ENCODE results near the gene CCDC88A. TPM values are rescaled to one million over a fixed set of nuclear protein-coding genes. Genes with fewer than 3 reads are reported as not detected.

Gene CCDC88A
- total RNA-seq, 1 experiment from 2014 or later: 26.4 TPM

DNA sequence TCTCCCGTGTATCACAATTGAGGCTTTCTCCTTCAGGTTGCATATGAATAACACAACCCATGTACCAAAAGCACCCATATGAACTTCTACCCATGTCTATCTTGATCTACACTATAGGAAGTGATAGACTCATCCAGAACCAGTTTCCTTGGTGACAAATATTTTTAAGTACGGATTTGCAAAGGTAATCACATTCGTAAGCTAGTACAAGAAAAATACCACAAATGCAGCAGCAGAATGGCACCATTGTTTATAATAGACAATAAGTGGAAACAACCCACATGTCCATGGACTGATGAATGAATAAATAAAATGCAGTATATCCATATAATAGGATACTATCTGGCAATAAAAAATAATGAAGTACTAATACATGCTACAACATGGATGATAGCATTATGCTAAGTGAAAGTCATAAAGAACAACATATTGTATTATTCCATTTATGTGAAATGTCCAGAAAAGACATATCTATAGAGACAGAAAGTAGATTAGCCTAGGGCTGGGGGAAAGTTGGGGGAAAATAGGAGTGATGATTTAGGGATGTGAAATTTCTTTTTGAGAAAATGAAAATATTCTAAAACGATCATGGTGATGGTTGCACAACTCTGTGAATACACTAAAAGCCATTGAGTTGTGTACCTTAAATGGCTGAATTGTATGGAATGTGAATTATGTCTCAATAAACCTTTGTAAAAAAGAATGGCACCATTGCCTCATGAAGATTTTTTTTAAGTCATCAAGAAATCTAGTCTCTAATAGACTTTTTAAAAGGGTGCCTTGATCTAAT, 3.4 kb upstream of the CCDC88A start:
- no peak for DNase-seq (ENCODE audit: low read depth)

DNA sequence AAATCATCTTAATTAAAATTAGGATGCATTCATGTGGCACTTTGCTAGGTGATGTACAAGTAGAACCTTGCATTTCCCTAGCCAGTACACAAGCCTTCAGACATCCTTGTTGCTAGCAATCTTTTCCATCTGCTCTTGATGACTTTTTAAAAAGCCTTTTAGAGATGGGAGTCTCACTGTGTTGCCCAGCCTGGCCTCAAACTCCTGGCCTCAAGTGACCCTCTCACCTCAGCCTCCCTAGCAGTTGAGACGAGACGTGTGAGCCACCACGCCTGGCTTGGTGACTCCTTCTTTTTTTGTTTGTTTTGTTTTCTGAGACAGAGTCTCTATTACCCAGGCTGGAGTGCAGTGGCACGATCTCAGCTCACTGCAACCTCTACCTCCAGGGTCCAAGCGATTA, 1.7 kb upstream of the CCDC88A start:
- DNase-seq (ENCODE audit: low read depth): no peak

DNA sequence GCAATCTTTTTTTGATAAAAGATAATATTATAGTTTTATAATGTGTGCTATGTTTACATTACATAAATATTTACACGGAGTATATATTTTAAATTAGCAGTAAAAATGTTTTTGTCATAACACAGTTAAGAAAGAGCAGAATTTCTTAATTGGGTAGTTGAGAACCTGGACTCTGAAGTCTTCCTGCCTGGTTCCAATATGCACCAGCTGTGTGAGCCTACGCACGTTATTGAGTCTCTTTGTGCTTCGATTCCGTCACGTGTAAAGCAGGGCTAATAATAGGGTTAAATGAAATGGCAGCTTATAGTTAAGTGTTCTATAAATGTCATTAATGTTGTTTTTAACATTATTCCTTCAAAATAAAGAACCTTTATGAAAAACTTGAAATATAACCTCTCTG, 1.2 kb upstream of the CCDC88A start:
- DNase-seq (ENCODE audit: low read depth): no peak

GRCh38 chr2:55420439-55420725, 726 bp upstream of the CCDC88A start:
- no peak for DNase-seq (ENCODE audit: low read depth)

- peak; percentile 57 for DNase-seq (ENCODE audit: low read depth)
Observed at GRCh38 chr2:55419233-55419678, 400 bp downstream of the CCDC88A start.

DNA sequence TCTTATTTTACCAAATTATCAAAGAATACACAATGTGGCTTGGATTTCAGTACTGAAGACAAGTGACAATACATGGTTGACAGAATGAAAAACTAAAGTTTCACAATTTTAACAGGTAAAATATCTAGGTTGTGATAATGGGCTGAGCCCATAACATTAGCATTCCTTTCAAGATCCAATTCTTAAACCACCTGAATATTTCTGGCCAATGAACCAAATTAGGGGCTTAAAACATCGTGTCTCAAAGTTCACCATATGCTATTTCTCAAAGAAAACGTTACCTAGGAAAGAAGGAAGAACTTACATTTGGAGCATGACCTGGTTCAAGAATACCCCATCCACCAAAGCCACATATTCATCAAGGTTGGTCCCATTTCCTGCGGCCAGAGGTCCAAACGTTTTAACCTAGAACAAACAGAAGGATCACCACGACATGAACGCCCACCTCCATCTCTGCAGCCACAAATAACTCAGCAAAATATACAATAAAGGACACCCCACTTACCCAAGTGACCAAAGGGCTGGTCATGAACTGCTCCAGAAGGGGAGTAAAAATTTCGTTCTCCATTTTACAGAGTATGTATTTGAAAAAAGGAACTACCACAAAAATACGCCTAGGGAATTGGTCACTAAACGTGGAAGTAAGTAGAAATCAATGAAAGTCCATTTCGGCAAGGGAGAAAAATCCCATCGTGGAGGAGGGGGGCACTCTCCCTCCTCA, 984 bp downstream of the CCDC88A start:
- DNase-seq (ENCODE audit: low read depth): no peak

GRCh38 chr2:55418072-55418471, 1.6 kb downstream of the CCDC88A start:
- no peak for DNase-seq (ENCODE audit: low read depth)

GRCh38 chr2:55416786-55417568, 2.7 kb downstream of the CCDC88A start:
- no peak for DNase-seq (ENCODE audit: low read depth)

DNA sequence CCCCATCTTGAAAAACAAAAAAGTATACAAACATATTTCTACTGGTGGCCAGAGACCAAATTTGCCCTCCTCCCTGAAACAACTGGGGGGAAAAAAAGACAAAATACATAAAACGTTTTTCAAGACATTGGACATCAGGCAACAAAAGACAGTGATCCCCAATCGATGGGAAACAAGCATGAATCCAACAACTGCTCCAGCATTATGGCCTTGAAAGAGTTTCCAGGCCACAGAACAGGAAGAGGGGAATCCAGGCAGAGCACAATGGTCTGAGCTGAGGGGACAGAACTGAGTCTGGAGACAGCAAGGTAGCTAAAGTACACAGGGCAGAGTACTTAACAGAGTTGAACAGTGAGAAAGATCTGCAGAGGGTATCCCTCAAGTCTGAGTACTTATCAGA, 4.4 kb downstream of the CCDC88A start:
- DNase-seq (ENCODE audit: low read depth): no peak

DNA sequence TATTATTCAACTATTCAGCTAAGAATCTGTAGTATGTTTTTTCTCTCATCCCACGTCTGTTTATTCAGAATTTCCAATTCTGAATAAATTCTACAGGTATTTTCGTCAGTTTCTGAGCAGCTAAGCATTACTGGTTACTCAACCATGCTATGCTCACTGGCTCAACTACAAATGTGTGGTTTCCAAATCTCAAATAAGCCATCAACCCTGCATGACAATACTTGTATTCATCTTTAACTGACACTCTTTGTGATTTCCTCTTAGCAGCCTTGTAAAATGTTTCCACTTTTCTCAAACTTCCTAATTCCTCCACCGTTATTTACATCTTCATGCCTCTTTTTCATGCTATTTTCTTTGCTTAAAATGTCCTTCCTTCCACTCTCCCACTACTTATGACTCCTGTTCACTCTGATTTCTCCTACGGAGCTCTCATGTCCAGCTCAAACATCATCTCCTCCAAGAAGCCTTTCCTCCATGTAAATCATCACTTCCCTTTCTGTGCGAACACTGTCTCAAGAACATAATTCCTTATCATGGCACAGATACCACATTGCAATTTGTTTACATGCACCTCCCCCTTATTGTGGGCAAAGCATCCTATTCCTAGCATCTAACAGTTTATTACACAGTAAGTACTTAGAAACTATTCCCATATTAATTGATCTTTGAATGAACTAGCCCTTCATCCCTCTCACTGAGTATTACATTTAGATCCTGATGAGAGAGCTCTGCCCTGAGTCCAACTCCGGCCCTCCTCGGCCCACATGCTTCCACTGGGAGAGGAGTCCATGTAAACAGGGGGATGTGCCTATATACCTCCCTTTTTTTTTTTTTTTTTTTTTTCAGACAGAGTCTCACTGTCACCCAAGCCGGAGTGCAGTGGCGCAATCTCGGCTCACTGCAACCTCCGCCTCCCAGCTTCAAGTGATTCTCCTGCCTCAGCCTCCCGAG, 10.5 kb downstream of the CCDC88A start:
- DNase-seq (ENCODE audit: low read depth): peak; percentile 17

GRCh38 chr2:55408098-55408882, 11.4 kb downstream of the CCDC88A start:
- DNase-seq (ENCODE audit: low read depth): peak; percentile 72

DNA sequence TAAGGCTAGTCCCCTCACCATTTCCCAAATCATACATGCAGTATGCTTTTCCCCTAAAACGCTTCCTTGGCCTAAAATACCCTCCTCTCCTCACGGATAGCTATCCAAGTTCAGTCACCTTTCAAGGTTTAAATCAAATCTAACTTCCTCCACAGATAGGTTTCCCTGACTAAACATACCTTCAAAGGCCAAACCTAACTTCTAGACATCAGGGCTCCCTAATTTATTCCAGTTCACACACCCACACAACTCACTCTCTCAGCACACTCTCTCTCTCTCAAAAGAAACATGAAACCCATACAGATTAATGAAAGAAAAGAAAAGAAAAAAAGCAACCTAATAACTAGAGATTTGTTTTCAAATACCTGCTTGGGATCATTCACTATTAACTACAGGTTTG, 14.5 kb downstream of the CCDC88A start:
- no peak for DNase-seq (ENCODE audit: low read depth)

- no peak for DNase-seq (ENCODE audit: low read depth)
Observed at GRCh38 chr2:55403256-55403998, 16.2 kb downstream of the CCDC88A start.

DNA sequence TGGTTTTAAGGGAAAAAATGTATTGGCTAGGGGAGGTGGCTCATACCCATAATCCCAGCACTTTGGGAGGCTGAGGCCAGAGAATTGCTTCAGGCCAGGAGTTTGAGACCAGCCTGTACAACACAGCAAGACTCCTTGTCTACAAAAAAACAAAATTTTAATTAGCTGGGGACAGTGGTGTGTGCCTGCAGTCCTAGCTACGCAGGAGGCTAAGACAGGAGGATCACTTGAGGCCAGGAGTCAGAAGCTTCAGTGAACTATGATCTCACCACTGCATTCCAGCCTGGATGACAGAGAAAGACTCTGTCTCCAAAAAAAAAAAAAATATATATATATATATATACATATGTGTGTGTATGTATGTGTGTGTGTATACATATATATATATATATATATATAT, 18.5 kb downstream of the CCDC88A start:
- DNase-seq (ENCODE audit: low read depth): no peak

DNA sequence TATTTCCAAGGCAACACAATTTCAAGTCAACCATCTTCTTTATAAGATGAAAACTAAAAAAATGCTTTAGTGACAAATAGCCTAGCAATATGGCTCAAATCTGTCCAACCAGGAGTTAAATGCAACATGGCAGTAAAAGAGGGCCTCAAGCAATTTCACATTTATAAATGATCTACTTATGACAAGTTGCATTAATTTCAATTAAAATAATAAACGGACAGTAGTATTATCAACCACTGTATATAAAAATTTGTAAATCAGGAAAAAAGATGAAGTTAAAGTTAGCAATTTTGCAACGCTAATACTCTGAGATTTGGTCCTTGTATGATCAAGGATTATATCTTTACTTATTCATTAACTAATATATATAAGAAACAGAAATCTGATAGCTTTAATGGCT, 19.3 kb downstream of the CCDC88A start:
- DNase-seq (ENCODE audit: low read depth): no peak

DNA sequence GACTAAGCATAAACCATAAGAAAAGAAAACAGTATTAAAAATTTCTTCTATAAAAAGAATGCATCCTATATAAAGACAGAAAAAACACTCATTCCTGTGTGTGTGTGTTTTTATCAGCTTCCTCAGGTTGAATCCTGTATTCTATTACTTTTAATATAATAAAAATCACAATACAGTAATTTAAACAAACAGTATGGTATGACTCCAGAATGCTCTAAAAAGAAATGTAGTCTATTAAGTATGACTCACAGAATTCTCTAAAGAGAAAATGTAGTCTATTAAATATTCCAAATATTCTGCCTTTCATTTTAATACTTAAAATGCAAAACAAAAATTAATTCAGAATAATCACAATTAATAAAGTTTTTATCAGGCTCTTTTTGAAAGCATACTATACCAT, 19.8 kb downstream of the CCDC88A start:
- DNase-seq (ENCODE audit: low read depth): no peak

GRCh38 chr2:55395724-55396605, 23.7 kb downstream of the CCDC88A start:
- DNase-seq (ENCODE audit: low read depth): no peak

DNA sequence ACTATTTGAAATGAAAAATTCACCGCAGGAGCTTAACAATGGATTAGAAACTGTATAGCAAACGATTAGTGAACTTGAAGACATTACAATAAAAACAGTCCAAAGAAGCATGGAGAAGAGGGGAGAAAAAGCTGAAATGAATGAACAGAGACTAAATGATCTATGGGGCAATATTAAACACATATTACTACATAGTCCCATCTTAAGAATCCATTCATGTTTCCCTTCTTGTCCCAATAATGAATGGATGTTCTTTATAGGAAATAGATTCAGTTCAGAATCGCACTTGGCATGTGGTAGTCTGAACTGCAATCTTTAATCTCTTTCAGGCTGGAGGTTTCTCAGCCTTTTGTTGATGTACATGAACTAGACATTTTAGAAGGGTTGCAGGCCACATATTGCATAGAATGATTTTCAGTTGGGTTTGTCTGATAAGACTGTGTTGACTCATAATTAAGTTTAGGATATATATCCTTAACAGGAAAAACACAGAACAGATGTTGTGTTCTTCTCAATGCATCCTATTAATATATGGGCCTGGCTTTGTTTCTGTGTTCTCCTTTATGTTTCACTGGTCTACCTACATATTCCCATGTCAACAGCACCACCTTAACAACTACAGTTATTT, 27.9 kb downstream of the CCDC88A start:
- DNase-seq (ENCODE audit: low read depth): no peak
